ENCODE data around the gene TCF19. TPM values are rescaled to one million over a fixed set of nuclear protein-coding genes. Genes with fewer than 3 reads are reported as not detected.
"Not testable (repeated sequence)": the region's sequence is repeated elsewhere in the genome, so short reads cannot be mapped to it uniquely, and the experiment has no call there.

The TCF19 gene
- total RNA-seq, 1 donor from 2014 or later: 2.8 TPM

- no peaks in the 10 kb centered on the region for H3K27me3 ChIP-seq (ENCODE audit: low read depth)
- no peaks in the 10 kb centered on the region for H3K36me3 ChIP-seq
- no peak overlapping the region for H3K27ac ChIP-seq (replicated peaks)
- H3K9me3 ChIP-seq (replicated peaks): no peaks in the 10 kb centered on the region
- no peak overlapping the region for H3K4me3 ChIP-seq
- intact Hi-C loops (cut with micrococcal nuclease): no loop called here
- no peak for DNase-seq
- TF ChIP-seq, protein P1, sequence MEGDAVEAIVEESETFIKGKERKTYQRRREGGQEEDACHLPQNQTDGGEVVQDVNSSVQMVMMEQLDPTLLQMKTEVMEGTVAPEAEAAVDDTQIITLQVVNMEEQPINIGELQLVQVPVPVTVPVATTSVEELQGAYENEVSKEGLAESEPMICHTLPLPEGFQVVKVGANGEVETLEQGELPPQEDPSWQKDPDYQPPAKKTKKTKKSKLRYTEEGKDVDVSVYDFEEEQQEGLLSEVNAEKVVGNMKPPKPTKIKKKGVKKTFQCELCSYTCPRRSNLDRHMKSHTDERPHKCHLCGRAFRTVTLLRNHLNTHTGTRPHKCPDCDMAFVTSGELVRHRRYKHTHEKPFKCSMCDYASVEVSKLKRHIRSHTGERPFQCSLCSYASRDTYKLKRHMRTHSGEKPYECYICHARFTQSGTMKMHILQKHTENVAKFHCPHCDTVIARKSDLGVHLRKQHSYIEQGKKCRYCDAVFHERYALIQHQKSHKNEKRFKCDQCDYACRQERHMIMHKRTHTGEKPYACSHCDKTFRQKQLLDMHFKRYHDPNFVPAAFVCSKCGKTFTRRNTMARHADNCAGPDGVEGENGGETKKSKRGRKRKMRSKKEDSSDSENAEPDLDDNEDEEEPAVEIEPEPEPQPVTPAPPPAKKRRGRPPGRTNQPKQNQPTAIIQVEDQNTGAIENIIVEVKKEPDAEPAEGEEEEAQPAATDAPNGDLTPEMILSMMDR (IDR thresholded peaks at IDR 0.05; ENCODE audit: borderline replicate concordance): no peak
- H3K4me1 ChIP-seq: peaks cover 15% of the 10 kb centered on the region
Measured at GRCh38 chr6:31163922-31164321, 5.5 kb downstream of the TCF19 start.

DNA sequence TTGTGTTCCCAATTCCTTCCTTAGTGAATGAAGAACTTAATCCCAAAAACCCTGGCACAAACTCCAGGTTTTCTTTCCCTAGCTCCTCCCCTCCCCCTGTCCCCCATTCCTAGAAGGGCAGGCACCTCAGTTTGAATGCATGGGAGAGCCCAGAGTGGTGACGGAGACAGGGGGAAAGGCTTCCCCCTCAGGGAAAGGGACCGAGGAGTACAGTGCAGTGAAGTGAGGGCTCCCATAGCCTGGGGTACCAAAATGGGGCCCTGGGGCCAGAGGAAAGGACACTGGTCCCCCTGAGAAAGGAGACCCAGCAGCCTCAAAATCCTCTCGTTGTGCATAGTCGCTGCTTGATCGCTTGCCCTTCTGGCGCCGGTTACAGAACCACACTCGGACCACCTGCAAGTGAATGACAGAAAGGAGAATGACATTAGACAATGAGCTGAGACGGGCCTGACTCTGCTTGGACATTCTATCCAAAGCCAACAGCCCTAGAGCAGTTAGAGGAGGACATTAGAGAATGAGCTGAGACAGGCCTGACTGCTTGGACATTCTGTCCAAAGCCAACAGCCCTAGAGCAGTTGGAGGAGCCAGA, 6.2 kb downstream of the TCF19 start:
- DNase-seq; H3K27ac ChIP-seq (replicated peaks); intact Hi-C loops (cut with micrococcal nuclease); H3K4me1 ChIP-seq; H3K27me3 ChIP-seq (ENCODE audit: low read depth); H3K9me3 ChIP-seq (replicated peaks); H3K4me3 ChIP-seq; H3K36me3 ChIP-seq: not testable (repeated sequence)

GRCh38 chr6:31165064-31165832, 6.9 kb downstream of the TCF19 start:
- H3K27ac ChIP-seq (replicated peaks); H3K27me3 ChIP-seq (ENCODE audit: low read depth); H3K36me3 ChIP-seq; DNase-seq; intact Hi-C loops (cut with micrococcal nuclease); H3K4me3 ChIP-seq; H3K9me3 ChIP-seq (replicated peaks); H3K4me1 ChIP-seq: not testable (repeated sequence)

- DNase-seq: no peak
- intact Hi-C loops (cut with micrococcal nuclease): no loop called here
- TF ChIP-seq, protein P1 (IDR thresholded peaks at IDR 0.05; ENCODE audit: borderline replicate concordance): no peak
- Histone ChIP-seq H3K4me3 (no peak overlapping the region), H3K36me3 (no peaks in the 10 kb centered on the region), H3K9me3 (replicated peaks) (no peaks in the 10 kb centered on the region), H3K27me3 (ENCODE audit: low read depth) (no peaks in the 10 kb centered on the region), H3K27ac (replicated peaks) (no peak overlapping the region), H3K4me1 (peaks cover 4% of the 10 kb centered on the region)
Measured at GRCh38 chr6:31165986-31166385, 7.6 kb downstream of the TCF19 start.

DNA sequence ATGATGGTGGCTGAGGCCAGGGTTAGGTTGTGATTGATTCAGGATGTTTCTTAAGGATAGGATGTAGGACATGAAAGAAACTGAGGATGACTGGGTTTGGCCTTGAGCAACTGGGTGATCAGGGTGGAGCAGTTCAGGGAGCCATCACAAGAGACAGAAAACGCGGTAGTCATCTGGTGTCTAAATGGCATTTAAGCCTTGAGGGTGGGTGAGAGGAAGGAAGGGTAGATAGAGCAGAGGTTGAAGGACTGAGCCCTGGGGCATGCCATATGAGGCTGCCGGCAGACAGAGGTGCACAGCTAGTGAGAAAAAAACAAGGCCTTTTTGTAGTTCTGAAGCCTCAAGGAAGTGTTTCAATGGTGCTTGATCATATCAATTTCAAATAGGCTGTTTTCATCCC, 10.2 kb downstream of the TCF19 start:
- no peak for DNase-seq
- Histone ChIP-seq H3K4me3 (no peak overlapping the region), H3K27ac (replicated peaks) (no peak overlapping the region), H3K27me3 (ENCODE audit: low read depth) (no peaks in the 10 kb centered on the region), H3K4me1 (peaks cover 12% of the 10 kb centered on the region), H3K9me3 (replicated peaks) (no peaks in the 10 kb centered on the region), H3K36me3 (no peaks in the 10 kb centered on the region)
- TF ChIP-seq, protein P1 (IDR thresholded peaks at IDR 0.05; ENCODE audit: borderline replicate concordance): no peak
- intact Hi-C loops (cut with micrococcal nuclease): no loop called here

DNA sequence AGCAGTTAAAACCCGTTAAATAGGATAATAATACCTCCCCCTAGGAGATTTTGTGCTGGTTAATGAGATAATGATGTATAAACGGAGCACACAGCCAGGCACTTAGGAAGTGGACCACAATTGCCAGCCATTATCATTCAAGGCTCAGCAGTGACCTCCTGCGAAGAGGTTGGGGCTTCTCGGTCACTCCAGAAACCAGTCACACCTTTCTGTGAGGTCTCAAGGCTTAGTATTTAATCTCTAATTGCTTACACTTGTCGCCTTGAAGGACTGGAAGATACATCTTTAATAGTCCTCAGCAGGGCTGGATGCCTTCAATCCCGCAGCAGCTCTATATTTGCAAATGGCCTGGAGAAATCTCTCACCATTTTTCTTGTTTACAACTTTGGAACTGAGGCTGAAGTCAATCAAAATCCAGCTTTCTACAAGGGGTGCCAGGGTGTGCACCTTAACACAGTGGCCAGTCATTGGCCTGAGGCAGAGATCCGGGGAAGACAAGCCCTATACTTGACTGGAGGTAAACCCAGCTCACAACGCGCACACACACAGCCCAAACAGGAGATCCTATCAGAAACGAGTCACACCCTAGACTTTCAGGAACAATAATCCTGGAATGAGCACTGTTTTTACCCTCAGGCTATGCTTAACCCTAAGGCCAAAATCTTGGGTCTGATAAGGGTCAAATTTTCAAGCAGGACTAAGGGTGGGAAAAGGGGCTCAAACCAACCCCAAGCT, 10.9 kb downstream of the TCF19 start:
- no peak overlapping the region for H3K27ac ChIP-seq (replicated peaks)
- H3K27me3 ChIP-seq (ENCODE audit: low read depth): no peaks in the 10 kb centered on the region
- H3K36me3 ChIP-seq: no peaks in the 10 kb centered on the region
- H3K9me3 ChIP-seq (replicated peaks): no peaks in the 10 kb centered on the region
- H3K4me1 ChIP-seq: peaks cover 8% of the 10 kb centered on the region
- TF ChIP-seq, protein P1 (IDR thresholded peaks at IDR 0.05; ENCODE audit: borderline replicate concordance): no peak
- intact Hi-C loops (cut with micrococcal nuclease): no loop called here
- DNase-seq: no peak
- no peak overlapping the region for H3K4me3 ChIP-seq

GRCh38 chr6:31169858-31170599, 11.6 kb downstream of the TCF19 start:
- H3K4me1 ChIP-seq; H3K27me3 ChIP-seq (ENCODE audit: low read depth); DNase-seq; H3K4me3 ChIP-seq; H3K36me3 ChIP-seq; H3K27ac ChIP-seq (replicated peaks); intact Hi-C loops (cut with micrococcal nuclease); H3K9me3 ChIP-seq (replicated peaks): not testable (repeated sequence)
